Inflammatory macrophage treated with lipopolysaccharide for 1 hour (primary cell): ENCODE data around the gene KCNG2.
A peak's percentile ranks its signal among the peaks of the same experiment; 100 is the strongest.

Experiments
- DNase-seq, 2 donors: peaks; one replicate each; pipeline ENCODE4 v3.0.0-alpha.2; 2020 to 2022

KCNG2 gene

GRCh38 chr18:79786304-79786703, 11.4 kb upstream of the KCNG2 start:
- DNase-seq = no peak

- DNase-seq = peak in 1 of 2 donors; percentile 62
Observed at GRCh38 chr18:79786786-79787526, 10.8 kb upstream of the KCNG2 start.

- DNase-seq = no peak
Observed at GRCh38 chr18:79787527-79787864, 10.2 kb upstream of the KCNG2 start.

GRCh38 chr18:79787865-79788733, 9.6 kb upstream of the KCNG2 start:
- no peak for DNase-seq

GRCh38 chr18:79788734-79789085, 9.0 kb upstream of the KCNG2 start:
- DNase-seq = no peak

GRCh38 chr18:79789091-79789891, 8.4 kb upstream of the KCNG2 start:
- no peak for DNase-seq

- DNase-seq = no peak
Observed at GRCh38 chr18:79789901-79790890, 7.5 kb upstream of the KCNG2 start.

GRCh38 chr18:79790996-79791972, 6.5 kb upstream of the KCNG2 start:
- DNase-seq = peak; percentile 62 to 69

- no peak for DNase-seq
Observed at GRCh38 chr18:79792096-79792987, 5.4 kb upstream of the KCNG2 start.

GRCh38 chr18:79792988-79793355, 4.8 kb upstream of the KCNG2 start:
- DNase-seq = peak; percentile 42 to 60

GRCh38 chr18:79794846-79795245, 2.9 kb upstream of the KCNG2 start:
- DNase-seq = no peak

GRCh38 chr18:79795446-79795845, 2.3 kb upstream of the KCNG2 start:
- no peak for DNase-seq

GRCh38 chr18:79796016-79796415, 1.7 kb upstream of the KCNG2 start:
- no peak for DNase-seq

- DNase-seq = no peak
Observed at GRCh38 chr18:79796531-79797405, 970 bp upstream of the KCNG2 start.

- DNase-seq = no peak
Observed at GRCh38 chr18:79798346-79798998, 734 bp downstream of the KCNG2 start.

GRCh38 chr18:79798999-79799370, 1.2 kb downstream of the KCNG2 start:
- DNase-seq = no peak

- DNase-seq = peak in 1 of 2 donors; percentile 46
Observed at GRCh38 chr18:79799619-79800370, 2.1 kb downstream of the KCNG2 start.
